Transverse colon (tissue), 4 donors: ENCODE results near the gene MAPK4. TPM values are rescaled to one million over a fixed set of nuclear protein-coding genes. Genes with fewer than 3 reads are reported as not detected.
"Not testable (repeated sequence)": the region's sequence is repeated elsewhere in the genome, so short reads cannot be mapped to it uniquely, and the experiment has no call there.

Experiments used
- DNase-seq: peaks from one replicate; pipeline ENCODE4 v3.0.0-alpha.2; 2019
- H3K27ac ChIP-seq, 4 donors: fragments of 200-600 bp; sonication (generic); 2 replicates each; pipeline ENCODE4 v1.5.1; 2016 to 2018; ENCODE audit warnings: inconsistent platforms in 4 of 4
- H3K27me3 ChIP-seq: fragments of 200-600 bp; sonication (generic); 2 replicates; pipeline ENCODE4 v1.5.1; 2017; ENCODE audit warnings: inconsistent platforms
- H3K36me3 ChIP-seq, 4 donors: fragments of 200-600 bp; sonication (generic); 2 replicates each; pipeline ENCODE4 v1.5.1; 2017 to 2019; ENCODE audit warnings: inconsistent platforms in 4 of 4
- H3K4me1 ChIP-seq, 4 donors: fragments of 200-600 bp; sonication (generic); 2 replicates each; pipeline ENCODE4 v1.5.1; 2017 to 2020; ENCODE audit warnings: inconsistent platforms in 4 of 4
- H3K4me3 ChIP-seq, 4 donors: fragments of 200-600 bp; sonication (generic); 1 replicate in 1 of 4; 2 replicates in 3 of 4; pipeline versions ENCODE4 v1.5.1 to v1.6.1; 2017 to 2019; ENCODE audit warnings: inconsistent platforms in 4 of 4
- H3K9me3 ChIP-seq, 2 donors: fragments of 200-600 bp; sonication (generic); 2 replicates each; pipeline ENCODE4 v1.5.1; 2017 to 2019; ENCODE audit warnings: inconsistent platforms in 2 of 2
- CTCF ChIP-seq, 5 experiments: fragments of 200-600 bp in 3 of 5; fragments of 450-650 bp in 2 of 5; sonication (generic) in 3 of 5; IDR thresholded peaks; 1 replicate in 2 of 5; 2 replicates in 3 of 5; pipeline ENCODE4 v1.5.1; 2016 to 2017; ENCODE audit warnings: antibody characterized with exemption in 5 of 5, inconsistent platforms in 3 of 5, mild to moderate bottlenecking in 2 of 5, moderate library complexity in 1 of 5
- EP300 ChIP-seq: sonication (generic); formaldehyde crosslinking; IDR thresholded peaks from one replicate; pipeline ENCODE4 v1.6.1; 2017; ENCODE audit warnings: antibody characterized with exemption, low read depth
- POLR2A ChIP-seq: fragments of 450-650 bp; IDR thresholded peaks from one replicate; pipeline ENCODE4 v1.6.1; 2016; ENCODE audit warnings: antibody characterized with exemption, mild to moderate bottlenecking, moderate library complexity
- POLR2AphosphoS5 ChIP-seq, 3 donors: sonication (generic); formaldehyde crosslinking; IDR thresholded peaks; one replicate each; pipeline ENCODE4 v1.6.1; 2016; ENCODE audit warnings: antibody characterized with exemption in 3 of 3
- WGBS, 2 donors: methylation state at CpG; one replicate each; pipeline ENCODE4 v1.1.5; 2018; ENCODE audit warnings: low coverage in 1 of 2; 5-methylcytosine and 5-hydroxymethylcytosine counted together
- in situ Hi-C, 4 donors: fragments of 200-750 bp; cut with MboI; loops; one replicate each; pipeline versions ENCODE4 v1.15.0 to v1.15.1; 2017; ENCODE audit warnings: low sequenced_read_pairs in 3 of 4, low pct_ligation_motif_present in 1 of 4, low pct_unique_long_range_greater_than_20kb in 1 of 4
- intact Hi-C: fragments of 100-400 bp; cut with DNase I; formaldehyde crosslinking; loops from one replicate; pipeline ENCODE4 v1.15.1; 2023; ENCODE audit warnings: low total_unique reads
- total RNA-seq, 4 donors: library from RNA; depleted of rRNA; stranded (reverse); fragments of >200 nt; gene quantifications; one replicate each; pipeline ENCODE4 v1.1.0, GENCODE V29; 2016

Gene MAPK4
- total RNA-seq, 4 donors from 2014 or later = 1.6 to 20.1 (median 5.7) TPM

GRCh38 chr18:50706199-50706598 is 146.3 kb downstream of the MAPK4 start:
- DNase-seq = no peak
- Histone ChIP-seq H3K36me3 (no peaks in the 10 kb centered on the region), H3K4me3 (no peak overlapping the region), H3K9me3 (no peaks in the 10 kb centered on the region), H3K4me1 (peaks cover 0 to 4% (median 0%) of the 10 kb centered on the region in 4 donors), H3K27ac (no peak overlapping the region), H3K27me3 (no peaks in the 10 kb centered on the region)
- intact Hi-C loops = no loop called here
- TF ChIP-seq EP300 = no peak
- TF ChIP-seq POLR2AphosphoS5 (IDR thresholded peaks at IDR 0.05) = no peak
- TF ChIP-seq CTCF (IDR thresholded peaks at IDR 0.05) = no peak
- WGBS, 2 donors = 72 to 84% methylated on average over 6 of the region's 6 CpGs
- in situ Hi-C loops = no loop called here

GRCh38 chr18:50706651-50707050 is 146.8 kb downstream of the MAPK4 start:
- in situ Hi-C loops = no loop called here
- H3K36me3 ChIP-seq = no peaks in the 10 kb centered on the region
- no peak for DNase-seq
- peaks cover 0 to 4% (median 0%) of the 10 kb centered on the region in 4 donors for H3K4me1 ChIP-seq
- TF ChIP-seq POLR2A (no peak), CTCF (IDR thresholded peaks at IDR 0.05) (no peak), EP300 (no peak), POLR2AphosphoS5 (IDR thresholded peaks at IDR 0.05) (no peak)
- no peaks in the 10 kb centered on the region for H3K27me3 ChIP-seq
- H3K4me3 ChIP-seq = no peak overlapping the region
- intact Hi-C loops = no loop called here
- H3K9me3 ChIP-seq = no peaks in the 10 kb centered on the region
- 81 to 88% methylated on average over 2 of the region's 2 CpGs for WGBS, 2 donors
- no peak overlapping the region for H3K27ac ChIP-seq

- H3K27ac ChIP-seq, H3K4me3 ChIP-seq, H3K9me3 ChIP-seq, H3K4me1 ChIP-seq, DNase-seq, H3K36me3 ChIP-seq, in situ Hi-C loops, intact Hi-C loops, H3K27me3 ChIP-seq: not testable (repeated sequence)
- 83 to 89% methylated on average over 7 of the region's 7 CpGs for WGBS, 2 donors
Observed at GRCh38 chr18:50707297-50707696, 147.4 kb downstream of the MAPK4 start.

GRCh38 chr18:50707855-50708469 is 148.1 kb downstream of the MAPK4 start:
- 3 to 41% methylated on average over 5 to 7 of the region's 7 CpGs for WGBS, 2 donors
- no peaks in the 10 kb centered on the region for H3K27me3 ChIP-seq
- no peak overlapping the region for H3K27ac ChIP-seq
- H3K4me1 ChIP-seq = peaks cover 0 to 4% (median 0%) of the 10 kb centered on the region in 4 donors
- intact Hi-C loops (no loop called here), in situ Hi-C loops (no loop called here)
- TF ChIP-seq POLR2AphosphoS5 (IDR thresholded peaks at IDR 0.05) (peak; percentile 10 to 48 (median 18)), EP300 (no peak)
- H3K9me3 ChIP-seq = no peaks in the 10 kb centered on the region
- no peak overlapping the region for H3K4me3 ChIP-seq
- DNase-seq = no peak
- no peaks in the 10 kb centered on the region for H3K36me3 ChIP-seq

- WGBS, 2 donors = 71% methylated on average over 6 of the region's 7 CpGs; no CpG with 5 or more reads in 1 of the 2 donors
- Histone ChIP-seq H3K4me3 (no peak overlapping the region), H3K9me3 (no peaks in the 10 kb centered on the region), H3K4me1 (peaks cover 0 to 4% (median 0%) of the 10 kb centered on the region in 4 donors), H3K27ac (no peak overlapping the region), H3K36me3 (no peaks in the 10 kb centered on the region), H3K27me3 (no peaks in the 10 kb centered on the region)
- intact Hi-C loops (no loop called here), in situ Hi-C loops (no loop called here)
- TF ChIP-seq POLR2AphosphoS5 (IDR thresholded peaks at IDR 0.05) = no peak
- no peak for TF ChIP-seq POLR2A
- no peak for TF ChIP-seq EP300
- no peak for TF ChIP-seq CTCF (IDR thresholded peaks at IDR 0.05)
- no peak for DNase-seq
Observed at GRCh38 chr18:50709193-50709592, 149.3 kb downstream of the MAPK4 start.
